K562 (cell line): Measurements from ENCODE around the gene IRGQ. TPM values are rescaled to one million over a fixed set of nuclear protein-coding genes. Genes with fewer than 3 reads are reported as not detected.
A peak's percentile ranks its signal among the peaks of the same experiment; 100 is the strongest.

ENCODE experiments used
- BCOR ChIP-seq: fragments of 450-650 bp; IDR thresholded peaks from 2 replicates; pipeline ENCODE4 v1.6.1; 2016
- CEBPG ChIP-seq, 3 experiments: fragments of 200-800 bp in 1 of 3; sonication (Bioruptor generic) in 1 of 3; sonication (generic) in 1 of 3; formaldehyde crosslinking in 1 of 3; IDR thresholded peaks in 2 of 3; conservative IDR thresholded peaks in 1 of 3; 2 replicates each; pipeline versions ENCODE4 v1.6.1 to v1.8.0; 2016 to 2022; ENCODE audit warnings: missing compliant biosample characterization in 2 of 3, missing genetic modification characterization in 2 of 3, mild to moderate bottlenecking in 1 of 3, missing genetic modification reagents in 1 of 3
- DPF2 ChIP-seq: fragments of 450-650 bp; IDR thresholded peaks from 2 replicates; pipeline ENCODE4 v1.6.1; 2016
- ELF4 ChIP-seq: fragments of 450-650 bp; formaldehyde crosslinking; IDR thresholded peaks from 2 replicates; pipeline ENCODE4 v1.4.0; 2022; ENCODE audit warnings: missing genetic modification characterization
- PHF8 ChIP-seq: fragments of 200-600 bp; sonication (generic); IDR thresholded peaks from 2 replicates; pipeline ENCODE4 v1.6.1; 2012; ENCODE audit warnings: mixed run types, mild to moderate bottlenecking, inconsistent platforms, low read length, moderate library complexity, borderline replicate concordance
- TEAD2 ChIP-seq: fragments of 450-650 bp; IDR thresholded peaks from 2 replicates; pipeline ENCODE4 v1.6.1; 2016; ENCODE audit warnings: missing genetic modification characterization, control low read depth, missing compliant biosample characterization
- ZC3H8 ChIP-seq: fragments of 450-650 bp; IDR thresholded peaks from 2 replicates; pipeline ENCODE4 v1.6.1; 2017
- ZNF133 ChIP-seq: fragments of 250-450 bp; sonication (Bioruptor Pico); IDR thresholded peaks from 2 replicates; pipeline ENCODE4 v1.4.0; 2020; ENCODE audit warnings: mild to moderate bottlenecking
- ZNF274 ChIP-seq: IDR thresholded peaks from 2 replicates; pipeline ENCODE4 v1.6.1; 2011; ENCODE audit warnings: low read depth, mild to moderate bottlenecking, low read length, moderate library complexity, borderline replicate concordance
- polyA plus RNA-seq, 8 experiments: library from polyadenylated mRNA; depleted of rRNA in 4 of 8; stranded (reverse) in 5 of 8; unstranded in 3 of 8; fragments of >200 nt; fragmentation: Nextera tagmentation in 2 of 8; fragmentation: Illumina TruSeq in 1 of 8; extraction: Ambion mirVana in 2 of 8; extraction: Trizol in 1 of 8; gene quantifications; 2 replicates each; pipeline versions ENCODE4 v1.2.1 to v1.2.3, GENCODE V29; 2011 to 2014; ENCODE audit warnings: inconsistent platforms in 1 of 8, missing spikeins in 1 of 8
- total RNA-seq, 7 experiments: library from RNA; depleted of rRNA in 6 of 7; stranded (reverse); fragments of >200 nt in 6 of 7; fragmentation: Illumina TruSeq in 2 of 7; extraction: Trizol in 2 of 7; gene quantifications; 2 replicates each; pipeline versions ENCODE4 v1.2.1 to v1.2.3, GENCODE V29; 2011 to 2021; ENCODE audit warnings: low replicate concordance in 1 of 7
- TF ChIP-seq, protein P1 (sequence below): fragments of 450-650 bp; formaldehyde crosslinking; IDR thresholded peaks from 2 replicates; pipeline ENCODE4 v1.4.0; 2020; ENCODE audit warnings: mild to moderate bottlenecking, moderate library complexity
- TF ChIP-seq, protein P2 (sequence below): fragments of 250-450 bp; sonication (Bioruptor Pico); IDR thresholded peaks from 2 replicates; pipeline ENCODE4 v1.5.0; 2020; ENCODE audit warnings: mild to moderate bottlenecking, borderline replicate concordance
- TF ChIP-seq, protein P3 (sequence below), 2 experiments: fragments of 200-800 bp in 1 of 2; sonication (Bioruptor generic) in 1 of 2; sonication (generic) in 1 of 2; formaldehyde crosslinking in 1 of 2; IDR thresholded peaks in 1 of 2; conservative IDR thresholded peaks in 1 of 2; 2 replicates each; pipeline versions ENCODE4 v1.5.0 to v1.6.1; 2016 to 2020; ENCODE audit warnings: missing compliant biosample characterization in 1 of 2, missing genetic modification characterization in 1 of 2, missing genetic modification reagents in 1 of 2
- TF ChIP-seq, protein P4 (sequence below), 3 experiments: fragments of 200-800 bp in 1 of 3; sonication (Bioruptor generic) in 1 of 3; sonication (generic) in 1 of 3; formaldehyde crosslinking in 1 of 3; IDR thresholded peaks; 2 replicates each; pipeline versions ENCODE4 v1.6.1 to v1.8.0; 2016 to 2022; ENCODE audit warnings: mild to moderate bottlenecking in 2 of 3, missing compliant biosample characterization in 2 of 3, missing genetic modification characterization in 2 of 3, missing genetic modification reagents in 1 of 3

The IRGQ gene
- total and polyA plus RNA-seq, 9 of the 15 experiments (the other 6 are each of a cell fraction or from before 2014, with no cell fraction given), result 3.5 to 19.2 (median 7.9) TPM

DNA sequence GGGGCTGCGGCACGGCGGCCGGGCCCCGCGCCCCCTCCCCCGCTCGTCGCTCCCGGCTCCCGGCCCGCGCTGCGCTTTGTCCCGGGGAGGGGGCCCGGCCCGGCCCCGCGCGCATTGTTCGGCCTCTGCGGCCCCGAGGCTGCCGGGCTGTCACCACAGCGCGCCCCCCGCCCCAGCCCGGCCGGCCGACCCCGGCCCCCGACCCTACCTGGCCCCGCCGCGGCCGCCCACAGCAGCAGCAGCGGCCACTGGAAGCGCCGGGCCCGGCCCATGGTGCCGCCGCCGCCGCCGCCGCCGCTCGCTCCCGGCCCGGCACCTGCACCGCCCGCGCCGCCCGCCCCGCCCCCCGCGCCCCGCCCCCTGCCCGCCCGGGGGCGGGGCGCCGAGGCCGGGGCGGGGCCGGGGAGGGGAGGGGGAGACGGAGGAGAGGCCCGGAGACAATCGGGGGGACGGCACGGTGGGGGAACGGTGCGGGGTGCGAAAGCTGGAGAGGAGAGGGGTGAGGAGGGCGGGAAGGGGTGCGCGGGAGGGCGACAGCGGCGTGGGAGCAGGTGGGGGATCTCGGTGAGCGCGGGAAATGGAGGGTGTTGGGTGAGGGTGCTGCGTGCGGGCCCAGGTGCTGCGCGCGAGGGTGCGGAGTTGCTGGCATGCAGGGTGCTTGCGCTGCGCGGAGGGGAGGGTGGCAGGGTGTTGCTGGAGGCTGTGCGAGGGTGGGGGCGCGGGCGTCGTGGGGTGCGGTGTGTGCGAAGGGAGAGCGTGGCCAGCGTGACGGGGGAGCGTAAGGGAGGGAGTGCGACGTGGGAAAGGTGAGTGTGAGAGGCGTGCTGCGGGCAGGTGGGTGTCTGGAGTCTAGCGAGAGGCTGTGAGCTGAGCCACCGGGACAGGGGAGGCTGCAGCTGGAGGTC, 43.8 kb upstream of the IRGQ start, which contains the start of gene CADM4 (continued):
- TF ChIP-seq TEAD2 (tag) (no peak), CEBPG (CRISPR knock-in tag; IDR thresholded peaks at IDR 0.05) (no peak), CEBPG (tag; conservative IDR thresholded peaks at IDR 0.05 in 1 of 2, IDR thresholded peaks at IDR 0.05 in 1 of 2) (no peak), BCOR (peak; percentile 54; the same call in 1 of the 2 replicates), ZC3H8 (no peak), ELF4 (CRISPR knock-in tag) (peak; percentile 43; the same call in 1 of the 2 replicates), ZNF133 (CRISPR knock-in tag) (no peak), PHF8 (peak; percentile 39; the same call in 1 of the 2 replicates), ZNF274 (no peak), DPF2 (peak; percentile 24; the same call in 1 of the 2 replicates)
- TF ChIP-seq, protein P1, sequence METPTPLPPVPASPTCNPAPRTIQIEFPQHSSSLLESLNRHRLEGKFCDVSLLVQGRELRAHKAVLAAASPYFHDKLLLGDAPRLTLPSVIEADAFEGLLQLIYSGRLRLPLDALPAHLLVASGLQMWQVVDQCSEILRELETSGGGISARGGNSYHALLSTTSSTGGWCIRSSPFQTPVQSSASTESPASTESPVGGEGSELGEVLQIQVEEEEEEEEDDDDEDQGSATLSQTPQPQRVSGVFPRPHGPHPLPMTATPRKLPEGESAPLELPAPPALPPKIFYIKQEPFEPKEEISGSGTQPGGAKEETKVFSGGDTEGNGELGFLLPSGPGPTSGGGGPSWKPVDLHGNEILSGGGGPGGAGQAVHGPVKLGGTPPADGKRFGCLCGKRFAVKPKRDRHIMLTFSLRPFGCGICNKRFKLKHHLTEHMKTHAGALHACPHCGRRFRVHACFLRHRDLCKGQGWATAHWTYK (CRISPR knock-in tag), result no peak
- TF ChIP-seq, protein P2, sequence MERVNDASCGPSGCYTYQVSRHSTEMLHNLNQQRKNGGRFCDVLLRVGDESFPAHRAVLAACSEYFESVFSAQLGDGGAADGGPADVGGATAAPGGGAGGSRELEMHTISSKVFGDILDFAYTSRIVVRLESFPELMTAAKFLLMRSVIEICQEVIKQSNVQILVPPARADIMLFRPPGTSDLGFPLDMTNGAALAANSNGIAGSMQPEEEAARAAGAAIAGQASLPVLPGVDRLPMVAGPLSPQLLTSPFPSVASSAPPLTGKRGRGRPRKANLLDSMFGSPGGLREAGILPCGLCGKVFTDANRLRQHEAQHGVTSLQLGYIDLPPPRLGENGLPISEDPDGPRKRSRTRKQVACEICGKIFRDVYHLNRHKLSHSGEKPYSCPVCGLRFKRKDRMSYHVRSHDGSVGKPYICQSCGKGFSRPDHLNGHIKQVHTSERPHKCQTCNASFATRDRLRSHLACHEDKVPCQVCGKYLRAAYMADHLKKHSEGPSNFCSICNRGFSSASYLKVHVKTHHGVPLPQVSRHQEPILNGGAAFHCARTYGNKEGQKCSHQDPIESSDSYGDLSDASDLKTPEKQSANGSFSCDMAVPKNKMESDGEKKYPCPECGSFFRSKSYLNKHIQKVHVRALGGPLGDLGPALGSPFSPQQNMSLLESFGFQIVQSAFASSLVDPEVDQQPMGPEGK (CRISPR knock-in tag), result no peak
- TF ChIP-seq, protein P3, sequence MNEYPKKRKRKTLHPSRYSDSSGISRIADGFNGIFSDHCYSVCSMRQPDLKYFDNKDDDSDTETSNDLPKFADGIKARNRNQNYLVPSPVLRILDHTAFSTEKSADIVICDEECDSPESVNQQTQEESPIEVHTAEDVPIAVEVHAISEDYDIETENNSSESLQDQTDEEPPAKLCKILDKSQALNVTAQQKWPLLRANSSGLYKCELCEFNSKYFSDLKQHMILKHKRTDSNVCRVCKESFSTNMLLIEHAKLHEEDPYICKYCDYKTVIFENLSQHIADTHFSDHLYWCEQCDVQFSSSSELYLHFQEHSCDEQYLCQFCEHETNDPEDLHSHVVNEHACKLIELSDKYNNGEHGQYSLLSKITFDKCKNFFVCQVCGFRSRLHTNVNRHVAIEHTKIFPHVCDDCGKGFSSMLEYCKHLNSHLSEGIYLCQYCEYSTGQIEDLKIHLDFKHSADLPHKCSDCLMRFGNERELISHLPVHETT (CRISPR knock-in tag; conservative IDR thresholded peaks at IDR 0.05 in 1 of 2, IDR thresholded peaks at IDR 0.05 in 1 of 2), result no peak
- TF ChIP-seq, protein P4, sequence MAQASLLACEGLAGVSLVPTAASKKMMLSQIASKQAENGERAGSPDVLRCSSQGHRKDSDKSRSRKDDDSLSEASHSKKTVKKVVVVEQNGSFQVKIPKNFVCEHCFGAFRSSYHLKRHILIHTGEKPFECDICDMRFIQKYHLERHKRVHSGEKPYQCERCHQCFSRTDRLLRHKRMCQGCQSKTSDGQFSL (CRISPR knock-in tag; IDR thresholded peaks at IDR 0.05), result no peak
- TF ChIP-seq, protein P4 (tag; IDR thresholded peaks at IDR 0.05), result no peak
